Esophagus squamous epithelium (tissue), 5 donors: ENCODE results near the gene CFAP299. TPM values are rescaled to one million over a fixed set of nuclear protein-coding genes. Genes with fewer than 3 reads are reported as not detected.

Experiments used
- DNase-seq: peaks from one replicate; lab custom pipeline; 2025; lab: John Stamatoyannopoulos, UW
- H3K27ac ChIP-seq, 4 donors: fragments of 200-600 bp; sonication (generic); one replicate each; pipeline ENCODE4 v1.5.1; 2016 to 2019; ENCODE audit warnings: mild to moderate bottlenecking in 1 of 4
- H3K27me3 ChIP-seq, 4 donors: fragments of 200-600 bp; sonication (generic); 1 replicate in 3 of 4; 2 replicates in 1 of 4; pipeline versions ENCODE4 v1.5.1 to v1.6.0; 2017 to 2021; ENCODE audit warnings: antibody characterized with exemption in 1 of 4
- H3K36me3 ChIP-seq, 3 donors: fragments of 200-600 bp; sonication (generic); one replicate each; pipeline ENCODE4 v1.5.1; 2016 to 2019
- H3K4me1 ChIP-seq, 3 donors: fragments of 200-600 bp; sonication (generic); one replicate each; pipeline ENCODE4 v1.5.1; 2017 to 2019
- H3K4me3 ChIP-seq, 4 donors: fragments of 200-600 bp; sonication (generic); 1 replicate in 3 of 4; 2 replicates in 1 of 4; pipeline ENCODE4 v1.5.1; 2016 to 2019; ENCODE audit warnings: mild to moderate bottlenecking in 2 of 4, moderate library complexity in 1 of 4
- H3K9me3 ChIP-seq, 3 donors: fragments of 200-600 bp; sonication (generic); one replicate each; pipeline ENCODE4 v1.5.1; 2016 to 2019
- POLR2A ChIP-seq, 4 donors: fragments of 450-650 bp; IDR thresholded peaks; one replicate each; pipeline ENCODE4 v1.6.1; 2017; ENCODE audit warnings: antibody characterized with exemption in 4 of 4, mild to moderate bottlenecking in 4 of 4, moderate library complexity in 3 of 4
- WGBS, 2 donors: methylation state at CpG; one replicate each; pipeline ENCODE4 v1.1.5; 2018; 5-methylcytosine and 5-hydroxymethylcytosine counted together
- intact Hi-C: fragments of 100-400 bp; cut with DNase I; formaldehyde crosslinking; loops from one replicate; pipeline ENCODE4 v1.15.0; 2022
- total RNA-seq, 4 donors: library from RNA; depleted of rRNA; stranded (reverse); fragments of >200 nt; gene quantifications; one replicate each; pipeline ENCODE4 v1.1.0, GENCODE V29; 2016
- TF ChIP-seq, protein P1 (sequence below), 6 experiments: fragments of 450-650 bp in 4 of 6; fragments of 200-600 bp in 2 of 6; sonication (generic) in 2 of 6; IDR thresholded peaks; one replicate each; pipeline ENCODE4 v1.5.1; 2016 to 2019; ENCODE audit warnings: antibody characterized with exemption in 6 of 6, mild to moderate bottlenecking in 4 of 6, moderate library complexity in 4 of 6
- donor health status: DM: yes; HTN: yes; CAD: no.

The CFAP299 gene
- total RNA-seq, 4 donors from 2014 or later = not detected

DNA sequence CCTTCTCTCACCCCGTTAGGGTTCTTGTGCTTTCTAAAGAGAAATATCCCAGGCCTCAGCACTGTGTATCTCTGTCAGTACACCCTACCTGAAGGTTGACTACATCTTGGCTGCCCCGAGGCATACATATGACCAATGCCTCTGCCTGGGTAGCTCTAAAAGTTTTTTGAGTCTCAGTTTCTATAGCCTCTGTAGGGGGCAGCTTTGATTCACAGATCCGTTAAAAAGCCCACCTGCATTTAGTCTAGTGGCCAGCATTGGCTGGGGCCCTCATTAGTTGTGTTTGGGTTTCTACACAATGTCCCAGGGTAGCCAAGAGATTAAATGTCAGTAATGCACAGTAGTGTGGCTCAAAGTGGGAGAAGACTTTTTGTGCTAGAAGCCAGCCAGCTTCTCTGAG, 151.1 kb downstream of the CFAP299 start:
- no peak for DNase-seq
- Histone ChIP-seq H3K4me3 (no peak overlapping the region), H3K27me3 (no peaks in the 10 kb centered on the region), H3K36me3 (no peaks in the 10 kb centered on the region), H3K27ac (no peak overlapping the region), H3K4me1 (no peaks in the 10 kb centered on the region), H3K9me3 (no peaks in the 10 kb centered on the region)
- 76 to 89% methylated on average over 3 of the region's 3 CpGs for WGBS, 2 donors
- no peak for TF ChIP-seq POLR2A (IDR thresholded peaks at IDR 0.05)
- TF ChIP-seq, protein P1, sequence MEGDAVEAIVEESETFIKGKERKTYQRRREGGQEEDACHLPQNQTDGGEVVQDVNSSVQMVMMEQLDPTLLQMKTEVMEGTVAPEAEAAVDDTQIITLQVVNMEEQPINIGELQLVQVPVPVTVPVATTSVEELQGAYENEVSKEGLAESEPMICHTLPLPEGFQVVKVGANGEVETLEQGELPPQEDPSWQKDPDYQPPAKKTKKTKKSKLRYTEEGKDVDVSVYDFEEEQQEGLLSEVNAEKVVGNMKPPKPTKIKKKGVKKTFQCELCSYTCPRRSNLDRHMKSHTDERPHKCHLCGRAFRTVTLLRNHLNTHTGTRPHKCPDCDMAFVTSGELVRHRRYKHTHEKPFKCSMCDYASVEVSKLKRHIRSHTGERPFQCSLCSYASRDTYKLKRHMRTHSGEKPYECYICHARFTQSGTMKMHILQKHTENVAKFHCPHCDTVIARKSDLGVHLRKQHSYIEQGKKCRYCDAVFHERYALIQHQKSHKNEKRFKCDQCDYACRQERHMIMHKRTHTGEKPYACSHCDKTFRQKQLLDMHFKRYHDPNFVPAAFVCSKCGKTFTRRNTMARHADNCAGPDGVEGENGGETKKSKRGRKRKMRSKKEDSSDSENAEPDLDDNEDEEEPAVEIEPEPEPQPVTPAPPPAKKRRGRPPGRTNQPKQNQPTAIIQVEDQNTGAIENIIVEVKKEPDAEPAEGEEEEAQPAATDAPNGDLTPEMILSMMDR (IDR thresholded peaks at IDR 0.05) = no peak
- intact Hi-C loops = no loop called here

DNA sequence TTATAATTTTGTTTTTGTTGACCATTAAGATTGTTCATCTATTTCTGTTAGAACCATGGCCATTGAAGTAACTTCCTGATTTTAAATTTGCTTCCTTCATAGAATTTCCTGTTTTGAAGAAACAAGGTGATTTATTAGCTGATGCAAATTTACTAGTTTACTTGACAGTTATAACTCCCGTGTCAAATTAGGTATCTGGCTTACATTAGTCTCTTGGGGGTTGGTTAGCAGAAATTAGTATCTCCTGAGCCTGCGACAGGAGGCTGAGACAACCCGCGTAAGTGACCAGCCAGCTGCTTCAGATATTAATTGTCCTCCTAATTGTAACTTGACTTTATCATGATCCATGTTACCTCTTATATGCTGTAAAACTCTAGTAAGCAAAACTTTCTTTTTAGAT, 154.3 kb downstream of the CFAP299 start:
- Histone ChIP-seq H3K4me1 (no peaks in the 10 kb centered on the region), H3K36me3 (no peaks in the 10 kb centered on the region), H3K27me3 (no peaks in the 10 kb centered on the region), H3K27ac (no peak overlapping the region), H3K4me3 (no peak overlapping the region), H3K9me3 (no peaks in the 10 kb centered on the region)
- 79 to 87% methylated on average over 4 of the region's 4 CpGs for WGBS, 2 donors
- TF ChIP-seq, protein P1 (IDR thresholded peaks at IDR 0.05) = no peak
- TF ChIP-seq POLR2A (IDR thresholded peaks at IDR 0.05) = no peak
- intact Hi-C loops = no loop called here
- no peak for DNase-seq

DNA sequence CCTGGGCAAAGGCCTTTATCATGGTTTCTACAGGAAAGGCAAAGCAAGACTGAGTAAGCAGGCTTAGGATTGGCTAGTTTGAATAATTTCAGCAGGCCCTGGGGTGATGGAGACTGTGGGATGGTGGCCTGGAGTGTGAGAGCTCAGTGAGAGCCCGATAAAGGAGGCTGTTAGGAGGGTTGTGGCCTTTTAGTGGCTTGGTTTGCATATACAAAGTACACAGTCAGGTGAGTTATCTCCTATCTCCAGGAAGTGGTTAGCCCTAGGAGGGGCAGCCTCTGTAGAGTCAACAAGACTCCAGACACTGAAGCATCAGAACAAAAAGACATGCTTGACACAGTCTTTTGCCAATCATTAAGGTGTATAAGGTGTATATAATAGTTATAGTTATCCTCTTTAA, 157.2 kb downstream of the CFAP299 start:
- Histone ChIP-seq H3K9me3 (no peaks in the 10 kb centered on the region), H3K36me3 (no peaks in the 10 kb centered on the region), H3K4me1 (no peaks in the 10 kb centered on the region), H3K4me3 (no peak overlapping the region), H3K27me3 (no peaks in the 10 kb centered on the region), H3K27ac (no peak overlapping the region)
- TF ChIP-seq, protein P1 (IDR thresholded peaks at IDR 0.05) = no peak
- no peak for TF ChIP-seq POLR2A (IDR thresholded peaks at IDR 0.05)
- DNase-seq = no peak
- 63 to 82% methylated on average over 1 of the region's 1 CpG for WGBS, 2 donors
- intact Hi-C loops = no loop called here

DNA sequence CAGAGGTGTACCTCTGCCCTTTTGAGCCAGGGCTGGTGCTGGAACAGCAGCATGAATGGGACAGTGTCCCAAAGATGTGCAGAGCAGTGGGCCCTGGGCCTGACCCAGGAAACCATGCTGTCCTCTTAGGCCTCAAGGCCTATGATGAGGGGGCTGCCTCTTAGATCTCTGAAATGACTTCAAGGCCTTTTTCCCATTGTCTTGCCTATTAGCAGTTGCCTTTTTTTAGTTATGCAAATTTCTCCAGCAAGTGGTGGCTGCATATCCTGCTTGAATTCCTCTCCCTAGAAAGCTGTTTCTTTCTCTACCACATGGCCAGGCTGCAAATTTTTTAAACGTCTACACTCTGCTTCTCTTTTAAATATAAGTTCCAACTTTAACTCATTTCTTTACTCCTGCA, 160.3 kb downstream of the CFAP299 start:
- no peaks in the 10 kb centered on the region for H3K27me3 ChIP-seq
- H3K4me3 ChIP-seq = no peak overlapping the region
- no peaks in the 10 kb centered on the region for H3K9me3 ChIP-seq
- TF ChIP-seq, protein P1 (IDR thresholded peaks at IDR 0.05) = no peak
- no peak for TF ChIP-seq POLR2A (IDR thresholded peaks at IDR 0.05)
- intact Hi-C loops = no loop called here
- no peaks in the 10 kb centered on the region for H3K4me1 ChIP-seq
- WGBS, 2 donors = 84 to 85% methylated on average over 1 of the region's 1 CpG
- no peak for DNase-seq
- no peaks in the 10 kb centered on the region for H3K36me3 ChIP-seq
- H3K27ac ChIP-seq = no peak overlapping the region

DNA sequence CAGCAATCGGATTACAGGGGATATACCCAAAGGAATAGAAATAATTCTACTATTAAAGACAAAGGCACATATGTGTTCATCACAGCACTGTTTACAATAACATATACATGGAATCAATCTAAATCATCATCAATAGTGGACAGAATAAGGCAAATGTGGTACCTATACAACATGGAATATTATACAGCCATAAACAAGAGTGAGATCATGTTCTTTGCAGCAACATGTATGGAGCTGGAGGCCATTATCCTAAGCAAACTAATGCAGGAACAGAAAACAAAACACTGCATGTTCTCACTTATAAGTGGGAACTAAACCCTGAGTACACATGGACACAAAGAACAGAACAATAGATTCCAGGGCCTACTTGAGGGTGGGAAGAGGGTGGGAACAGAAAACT, 163.2 kb downstream of the CFAP299 start:
- no peaks in the 10 kb centered on the region for H3K4me1 ChIP-seq
- TF ChIP-seq POLR2A (IDR thresholded peaks at IDR 0.05) = no peak
- TF ChIP-seq, protein P1 (IDR thresholded peaks at IDR 0.05) = no peak
- WGBS, 2 donors = 74 to 82% methylated on average over 1 of the region's 1 CpG
- no peak overlapping the region for H3K4me3 ChIP-seq
- H3K27ac ChIP-seq = no peak overlapping the region
- no peaks in the 10 kb centered on the region for H3K9me3 ChIP-seq
- no peaks in the 10 kb centered on the region for H3K36me3 ChIP-seq
- DNase-seq = no peak
- intact Hi-C loops = no loop called here
- H3K27me3 ChIP-seq = no peaks in the 10 kb centered on the region
